GM12878 (cell line): ENCODE measurements around the gene ZSCAN25. TPM values are rescaled to one million over a fixed set of nuclear protein-coding genes. Genes with fewer than 3 reads are reported as not detected.

Source experiments
- ATAC-seq: fragments of 200-7000 bp; cut with Tn5 transposase; 3 replicates; pipeline ENCODE4 v1.9.1; 2020; ENCODE audit warnings: mild to moderate bottlenecking, moderate library complexity
- BruUV-seq: library from RNA; stranded (reverse); fragments of 400-500 nt; replicated peaks from 2 replicates; lab custom pipeline; 2021; lab: Mats Ljungman, UMichigan
- CTCF ChIA-PET: fragments of 300-600 bp; sonication (Branson Sonifier 250); formaldehyde crosslinking; extraction: SDS; loops from one replicate; lab custom pipeline; 2021; ENCODE audit warnings: inconsistent platforms; lab: Yijun Ruan, JAX
- POLR2A ChIA-PET: fragments of 350-600 bp; formaldehyde crosslinking; extraction: SDS; loops from one replicate; lab custom pipeline; 2021; ENCODE audit warnings: inconsistent platforms; lab: Charles Lee
- RAD21 ChIA-PET: fragments of 300-600 bp; sonication (Branson Sonifier 250); formaldehyde crosslinking; loops from one replicate; lab custom pipeline; 2023; ENCODE audit warnings: antibody characterized with exemption; ENCODE audit not compliant: unreplicated experiment; lab: Charles Lee
- SMC1A ChIA-PET: fragments of 300-600 bp; sonication (Branson Sonifier 250); formaldehyde crosslinking; loops from one replicate; lab custom pipeline; 2023; ENCODE audit not compliant: unreplicated experiment, uncharacterized antibody; lab: Charles Lee
- DNase-seq: peaks from one replicate; pipeline ENCODE4 v3.0.0-alpha.2; 2011; ENCODE audit warnings: low read depth, low spot score
- FAIRE-seq: peaks from 3 replicates; lab custom pipeline; 2011; peaks lifted over from hg19 to GRCh38; lab: Jason Lieb, UNC
- H2AFZ ChIP-seq: 2 replicates; pipeline ENCODE4 v1.6.0; 2011; ENCODE audit warnings: low read depth, low read length, control low read depth; ENCODE audit not compliant: control insufficient read depth
- H3K27ac ChIP-seq: 2 replicates; pipeline ENCODE4 v1.5.1; 2011; ENCODE audit warnings: control low read depth; ENCODE audit not compliant: control insufficient read depth, insufficient read depth
- H3K27me3 ChIP-seq, 2 experiments: replicated peaks in 1 of 2; 2 replicates each; pipeline versions ENCODE4 v1.6.0 to v1.6.1; 2011; ENCODE audit warnings: low read length in 1 of 2; ENCODE audit not compliant: control insufficient read depth in 2 of 2, insufficient read depth in 2 of 2
- H3K36me3 ChIP-seq, 2 experiments: 2 replicates each; pipeline ENCODE4 v1.5.1; 2011; ENCODE audit warnings: low read length in 1 of 2; ENCODE audit not compliant: control insufficient read depth in 2 of 2, insufficient read depth in 2 of 2
- H3K4me1 ChIP-seq: 2 replicates; pipeline ENCODE4 v1.6.1; 2011; ENCODE audit warnings: mild to moderate bottlenecking, low read length, moderate library complexity, mixed read lengths; ENCODE audit not compliant: control insufficient read depth, insufficient read depth
- H3K4me2 ChIP-seq: 2 replicates; pipeline ENCODE4 v1.6.0; 2011; ENCODE audit warnings: control low read depth; ENCODE audit not compliant: control insufficient read depth, insufficient read depth
- H3K4me3 ChIP-seq: fragments of 200-600 bp; sonication (generic); 2 replicates; pipeline ENCODE4 v1.5.1; 2016
- H3K79me2 ChIP-seq: 2 replicates; pipeline ENCODE4 v1.6.0; 2011; ENCODE audit warnings: low read length; ENCODE audit not compliant: control insufficient read depth, insufficient read depth
- H3K9ac ChIP-seq: 2 replicates; pipeline ENCODE4 v1.8.0; 2011; ENCODE audit warnings: low read length, control low read depth, mixed read lengths; ENCODE audit not compliant: control insufficient read depth, insufficient read depth
- H3K9me3 ChIP-seq: replicated peaks from 3 replicates; pipeline ENCODE4 v1.5.1; 2011; ENCODE audit warnings: mild to moderate bottlenecking, low read length; ENCODE audit not compliant: control insufficient read depth, insufficient read depth
- H4K20me1 ChIP-seq: 2 replicates; pipeline ENCODE4 v1.6.0; 2011; ENCODE audit not compliant: control insufficient read depth, insufficient read depth
- E4F1 ChIP-seq: fragments of 450-650 bp; IDR thresholded peaks from 2 replicates; pipeline ENCODE4 v1.6.1; 2018; ENCODE audit warnings: borderline replicate concordance, mild to moderate bottlenecking; ENCODE audit not compliant: partially characterized antibody
- RUNX3 ChIP-seq: IDR thresholded peaks from 2 replicates; pipeline ENCODE4 v1.6.1; 2012; ENCODE audit warnings: low read length, inconsistent platforms
- SMAD5 ChIP-seq: IDR thresholded peaks from 2 replicates; pipeline ENCODE4 v1.6.1; 2016; ENCODE audit warnings: antibody characterized with exemption, low read depth
- SUZ12 ChIP-seq: fragments of 200-600 bp; sonication (generic); IDR thresholded peaks from one replicate; pipeline ENCODE4 v1.6.1; 2018; ENCODE audit warnings: antibody characterized with exemption, mild to moderate bottlenecking; ENCODE audit not compliant: unreplicated experiment
- WGBS: methylation state at CpG from one replicate; pipeline ENCODE4 v1.1.6; 2016; ENCODE audit warnings: low lambda C conversion rate; ENCODE audit not compliant: insufficient replicate concordance, insufficient coverage; ENCODE audit errors: missing lambda C conversion rate; 5-methylcytosine and 5-hydroxymethylcytosine counted together
- in situ Hi-C: fragments of 300-500 bp; cut with MboI; formaldehyde crosslinking; loops from 9 replicates; pipeline ENCODE4 v1.14.3; 2018; ENCODE audit warnings: mixed read lengths
- intact Hi-C: fragments of 100-400 bp; cut with micrococcal nuclease; formaldehyde crosslinking; loops from one replicate; pipeline ENCODE4 v1.14.2; 2022; ENCODE audit not compliant: unreplicated experiment
- polyA plus RNA-seq, 11 experiments: library from polyadenylated mRNA; depleted of rRNA in 4 of 11; unstranded in 6 of 11; stranded (reverse) in 5 of 11; fragments of >200 nt; fragmentation: Nextera tagmentation in 4 of 11; fragmentation: Illumina TruSeq in 1 of 11; extraction: Ambion mirVana in 4 of 11; extraction: Trizol in 1 of 11; gene quantifications; 1 replicate in 1 of 11; 2 replicates in 10 of 11; pipeline versions ENCODE4 v1.2.1 to v1.2.3, GENCODE V29; 2011 to 2016; ENCODE audit warnings: inconsistent platforms in 2 of 11, missing spikeins in 2 of 11, low read depth in 1 of 11
- total RNA-seq, 4 experiments: library from RNA; depleted of rRNA in 3 of 4; stranded (reverse); fragments of >200 nt in 3 of 4; fragmentation: Illumina TruSeq in 1 of 4; extraction: Trizol in 1 of 4; gene quantifications; 2 replicates each; pipeline versions ENCODE4 v1.2.1 to v1.2.3, GENCODE V29; 2013 to 2021

ZSCAN25 gene
- total and polyA plus RNA-seq, 10 of the 15 experiments (the other 5 are each of a cell fraction or from before 2014, with no cell fraction given): 0.79 to 15.6 (median 9.6) TPM

GRCh38 chr7:99607548-99607947 lies 9.2 kb upstream of the ZSCAN25 start:
- H2AFZ ChIP-seq: no peak overlapping the region
- in situ Hi-C loops: no loop called here
- CTCF ChIA-PET: interaction anchor here (0.7 kb wide), 1 partner anchor 35 kb away, joined by 3 read pairs; no protein-coding TSS in a partner anchor
- no TSS peak for BruUV-seq
- no peak overlapping the region for H3K27ac ChIP-seq
- WGBS: 22% methylated on average over 9 of the region's 9 CpGs
- H3K4me2 ChIP-seq: no peak overlapping the region
- H3K79me2 ChIP-seq: no peaks in the 10 kb centered on the region
- no peaks in the 10 kb centered on the region for H3K36me3 ChIP-seq
- POLR2A ChIA-PET: no interaction called here
- no peak for TF ChIP-seq SUZ12
- no peak for TF ChIP-seq SMAD5
- no peak for FAIRE-seq
- intact Hi-C loops: no loop called here
- ATAC-seq: no peak
- H3K4me1 ChIP-seq: no peaks in the 10 kb centered on the region
- no peaks in the 10 kb centered on the region for H4K20me1 ChIP-seq
- no peaks in the 10 kb centered on the region for H3K9me3 ChIP-seq
- no peak overlapping the region for H3K9ac ChIP-seq
- H3K27me3 ChIP-seq: peaks cover 0 to 2% of the 10 kb centered on the region in 2 experiments; a peak in 1 of 4 replicates
- RAD21 ChIA-PET: no interaction called here
- SMC1A ChIA-PET: no interaction called here
- DNase-seq: no peak
- no peak overlapping the region for H3K4me3 ChIP-seq

GRCh38 chr7:99614495-99614894 lies 2.3 kb upstream of the ZSCAN25 start:
- no TSS peak for BruUV-seq
- in situ Hi-C loops (no loop called here), intact Hi-C loops (loop anchor here (10.0 kb wide), 1 partner anchor 150 kb away; the partner anchor contains the start of gene ATP5MF)
- ATAC-seq: no peak
- 54% methylated on average over 3 of the region's 3 CpGs for WGBS
- no peak overlapping the region for H3K4me2 ChIP-seq
- H3K9ac ChIP-seq: no peak overlapping the region
- peaks cover 18% of the 10 kb centered on the region for H3K79me2 ChIP-seq
- TF ChIP-seq E4F1: no peak
- TF ChIP-seq RUNX3: peak; percentile 52; the same call in 1 of the 2 replicates
- TF ChIP-seq, all 136 proteins: peak for 1
- peaks cover 2% of the 10 kb centered on the region; the same call in 1 of the 2 replicates for H3K4me1 ChIP-seq
- ChIA-PET RAD21 (no interaction called here), SMC1A (no interaction called here), POLR2A (no interaction called here), CTCF (no interaction called here)
- no peak overlapping the region for H2AFZ ChIP-seq
- no peak overlapping the region for H3K27ac ChIP-seq
- FAIRE-seq (no peak), DNase-seq (no peak)
- peaks cover 2% of the 10 kb centered on the region; the same call in 1 of the 3 replicates for H3K9me3 ChIP-seq
- H3K36me3 ChIP-seq: peaks cover 0 to 9% of the 10 kb centered on the region in 2 experiments; a peak in 3 of 4 replicates
- H4K20me1 ChIP-seq: no peaks in the 10 kb centered on the region
- H3K27me3 ChIP-seq: peaks cover 0 to 2% of the 10 kb centered on the region in 2 experiments; a peak in 1 of 4 replicates
- no peak overlapping the region for H3K4me3 ChIP-seq
